DMS153 treated with DMSO at 0.1 percent for 48 hours (cell line): Measurements from ENCODE around the gene SPOCK2.

Experiments used
- DNase-seq: peaks from one replicate; lab custom pipeline; 2025; ENCODE audit not compliant: unreplicated experiment; lab: John Stamatoyannopoulos, UW

Gene SPOCK2

DNA sequence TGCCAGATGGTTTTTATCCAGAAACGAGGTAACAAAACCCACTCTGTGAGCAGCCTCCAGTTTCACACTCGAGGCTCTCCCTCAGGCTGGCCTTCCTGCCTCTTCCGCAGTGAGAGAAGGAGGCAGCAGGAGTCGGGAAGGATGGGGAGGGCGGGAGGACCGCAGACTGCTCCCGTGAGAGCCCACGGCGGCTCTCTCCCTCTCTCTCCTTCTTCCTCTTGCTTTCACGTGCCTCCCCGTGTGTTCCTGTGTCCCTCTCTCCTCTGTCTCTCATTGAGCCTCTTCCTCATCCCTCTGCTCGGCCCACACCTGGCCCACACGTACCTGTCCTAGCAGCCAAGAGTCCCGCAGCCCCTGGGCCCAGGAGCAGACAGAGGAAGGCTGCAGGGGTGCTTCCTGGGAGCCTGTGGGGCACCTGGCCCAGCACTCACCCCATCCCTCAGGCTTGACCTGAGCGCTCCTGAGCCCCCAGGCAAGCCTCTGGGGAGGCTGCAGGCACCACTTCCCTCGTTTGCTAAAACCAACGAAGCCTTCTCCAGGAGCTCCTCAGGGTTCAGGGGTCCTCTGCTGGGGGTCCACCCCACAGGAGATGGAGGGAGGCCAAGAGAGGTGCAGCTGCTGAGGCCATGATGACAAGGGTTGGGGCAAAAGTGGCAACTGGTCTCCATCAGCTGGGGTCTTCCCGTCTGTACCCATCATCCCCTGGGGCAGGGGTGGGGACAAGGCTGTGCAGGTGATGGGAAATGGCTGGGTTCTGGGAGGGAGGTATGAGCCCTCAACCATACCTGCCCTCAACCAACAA lies 13.6 kb downstream of the SPOCK2 start:
- DNase-seq: no peak

GRCh38 chr10:72073708-72074573 lies 14.4 kb downstream of the SPOCK2 start:
- no peak for DNase-seq

- no peak for DNase-seq
Observed at GRCh38 chr10:72072639-72073038, 15.7 kb downstream of the SPOCK2 start.

GRCh38 chr10:72072046-72072445 lies 16.3 kb downstream of the SPOCK2 start:
- DNase-seq: no peak

- no peak for DNase-seq
Observed at GRCh38 chr10:72069751-72070526, 18.4 kb downstream of the SPOCK2 start.

GRCh38 chr10:72068901-72069446 lies 19.4 kb downstream of the SPOCK2 start:
- DNase-seq: no peak

DNA sequence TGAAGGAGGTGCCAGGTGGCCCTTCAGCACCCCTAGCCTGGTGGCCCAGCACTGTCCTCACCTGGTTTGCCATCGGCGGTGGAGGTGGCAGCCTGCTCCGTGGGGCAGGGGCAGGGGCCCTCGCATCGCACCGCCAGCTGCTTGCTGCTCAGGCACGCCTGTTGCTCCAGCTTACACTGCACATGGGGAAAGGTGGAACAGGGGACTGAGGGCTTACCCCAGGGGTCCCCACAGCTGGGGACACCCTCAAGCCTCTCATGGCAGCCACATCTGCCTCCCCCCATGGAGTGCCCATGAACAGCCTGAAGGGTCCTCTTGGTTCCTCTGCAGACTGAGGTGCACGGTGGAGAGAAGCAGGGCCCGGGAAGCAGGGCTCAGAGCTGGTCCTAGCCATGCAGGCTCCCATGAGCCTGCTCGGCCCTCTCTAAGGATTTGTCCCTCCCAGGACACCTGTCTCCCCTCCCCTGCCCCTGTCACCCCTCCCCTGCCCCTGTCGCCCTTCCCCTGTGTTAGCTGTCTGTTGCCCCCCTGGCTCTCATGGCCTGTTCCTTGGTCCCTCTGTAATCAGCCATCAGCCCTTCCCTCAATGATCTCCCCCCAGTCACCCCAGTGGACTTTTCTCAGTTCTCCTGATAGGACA lies 20.1 kb downstream of the SPOCK2 start:
- no peak for DNase-seq

DNA sequence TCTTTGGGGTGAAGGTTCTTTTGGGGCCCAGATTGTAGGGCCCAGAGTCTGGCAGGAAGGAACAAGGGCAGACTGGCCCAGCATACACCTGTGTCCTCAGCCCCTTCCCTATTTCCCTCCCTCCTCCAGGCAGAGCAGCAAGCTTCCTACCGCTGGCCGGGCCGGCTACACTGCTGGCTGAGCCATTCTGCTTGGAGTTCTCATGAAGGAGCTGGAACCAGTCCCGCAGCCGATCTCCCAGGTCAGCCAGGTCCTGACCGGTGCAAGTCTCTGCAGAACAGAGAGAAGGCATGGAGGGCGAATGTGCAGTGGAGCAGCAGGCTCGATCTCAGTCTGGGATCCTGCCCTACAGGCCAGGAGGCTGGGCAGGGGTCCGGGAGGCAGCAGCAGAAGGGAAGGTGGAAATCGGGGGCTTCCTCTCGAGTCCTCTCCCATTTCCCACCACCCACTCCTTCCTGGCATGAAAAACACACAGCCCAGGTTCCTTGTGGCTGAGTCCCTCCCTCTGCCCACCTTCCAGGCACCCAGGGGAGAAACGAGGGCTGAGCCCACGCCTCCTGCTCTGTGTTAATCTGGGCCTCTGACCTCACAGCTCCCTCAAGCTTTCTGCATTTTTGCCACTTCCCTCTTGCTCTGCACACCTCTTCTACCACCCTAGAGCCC lies 20.8 kb downstream of the SPOCK2 start:
- DNase-seq: no peak

GRCh38 chr10:72066318-72067284 lies 21.8 kb downstream of the SPOCK2 start:
- DNase-seq: no peak

DNA sequence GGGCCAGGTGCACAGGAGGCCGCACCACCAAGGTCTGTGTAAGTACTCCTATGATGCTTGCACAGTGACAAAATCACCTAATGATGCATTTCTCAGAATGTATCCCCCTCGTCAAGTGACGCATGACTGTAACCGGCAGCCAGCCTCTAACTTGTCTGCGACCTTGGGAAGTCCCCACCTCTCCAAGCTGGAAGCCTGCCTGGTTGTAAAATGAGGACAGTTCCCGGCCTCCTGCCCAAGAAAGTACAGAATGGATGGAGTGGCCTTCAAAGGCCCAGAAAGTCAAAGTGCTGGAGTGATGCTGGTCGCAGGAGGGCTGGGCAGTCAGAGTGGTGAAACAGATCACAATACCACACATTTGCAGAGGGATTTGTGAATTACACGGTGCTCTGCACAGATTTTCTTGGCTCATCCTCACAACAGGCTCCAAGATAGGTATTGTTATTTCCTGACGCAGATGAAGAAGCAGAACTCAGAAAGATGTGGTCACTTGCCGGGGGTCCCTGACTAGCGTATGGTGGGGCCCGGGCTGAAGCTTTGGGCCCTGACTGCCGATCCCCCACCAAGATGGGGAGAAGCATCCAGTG lies 22.8 kb downstream of the SPOCK2 start:
- DNase-seq: no peak

DNA sequence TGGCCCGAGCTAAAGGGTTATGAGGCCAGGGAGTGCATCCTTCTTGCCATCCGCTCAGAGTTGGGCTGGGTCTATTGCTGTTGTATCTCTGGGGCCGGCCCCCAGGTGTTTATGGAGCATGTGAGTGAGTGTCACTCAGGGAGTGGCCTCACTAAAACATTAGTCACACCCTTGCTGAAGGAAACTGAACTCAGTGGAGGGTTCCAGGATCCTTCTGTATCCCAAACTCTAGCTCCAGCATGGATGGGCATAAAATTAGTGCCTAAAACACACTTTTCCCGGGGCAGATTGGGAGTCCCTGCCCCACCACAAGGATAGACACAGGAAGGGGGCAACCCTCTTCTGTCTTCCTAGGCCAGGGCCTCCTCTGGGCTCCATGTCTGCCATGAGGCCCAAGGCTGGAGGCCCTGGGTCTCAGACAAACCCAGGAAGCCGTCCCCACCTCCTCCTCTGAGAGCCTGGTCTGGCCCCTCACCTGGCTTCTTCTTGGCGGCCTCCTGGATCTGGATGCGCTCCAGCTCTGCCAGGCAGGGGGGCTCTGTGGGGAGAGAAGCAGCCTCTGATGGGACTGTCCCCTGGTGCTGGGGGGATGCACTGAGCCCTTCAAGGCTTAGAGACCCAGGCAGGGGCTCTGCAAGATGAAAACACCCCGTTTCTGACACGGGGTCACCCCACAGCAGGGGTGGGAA lies 24.5 kb downstream of the SPOCK2 start:
- no peak for DNase-seq

GRCh38 chr10:72062832-72063702 lies 25.3 kb downstream of the SPOCK2 start:
- DNase-seq: no peak

GRCh38 chr10:72062382-72062781 lies 26.0 kb downstream of the SPOCK2 start:
- DNase-seq: no peak

- DNase-seq: no peak
Observed at GRCh38 chr10:72061930-72062329, 26.4 kb downstream of the SPOCK2 start.

GRCh38 chr10:72061491-72061890 lies 26.9 kb downstream of the SPOCK2 start:
- DNase-seq: no peak

DNA sequence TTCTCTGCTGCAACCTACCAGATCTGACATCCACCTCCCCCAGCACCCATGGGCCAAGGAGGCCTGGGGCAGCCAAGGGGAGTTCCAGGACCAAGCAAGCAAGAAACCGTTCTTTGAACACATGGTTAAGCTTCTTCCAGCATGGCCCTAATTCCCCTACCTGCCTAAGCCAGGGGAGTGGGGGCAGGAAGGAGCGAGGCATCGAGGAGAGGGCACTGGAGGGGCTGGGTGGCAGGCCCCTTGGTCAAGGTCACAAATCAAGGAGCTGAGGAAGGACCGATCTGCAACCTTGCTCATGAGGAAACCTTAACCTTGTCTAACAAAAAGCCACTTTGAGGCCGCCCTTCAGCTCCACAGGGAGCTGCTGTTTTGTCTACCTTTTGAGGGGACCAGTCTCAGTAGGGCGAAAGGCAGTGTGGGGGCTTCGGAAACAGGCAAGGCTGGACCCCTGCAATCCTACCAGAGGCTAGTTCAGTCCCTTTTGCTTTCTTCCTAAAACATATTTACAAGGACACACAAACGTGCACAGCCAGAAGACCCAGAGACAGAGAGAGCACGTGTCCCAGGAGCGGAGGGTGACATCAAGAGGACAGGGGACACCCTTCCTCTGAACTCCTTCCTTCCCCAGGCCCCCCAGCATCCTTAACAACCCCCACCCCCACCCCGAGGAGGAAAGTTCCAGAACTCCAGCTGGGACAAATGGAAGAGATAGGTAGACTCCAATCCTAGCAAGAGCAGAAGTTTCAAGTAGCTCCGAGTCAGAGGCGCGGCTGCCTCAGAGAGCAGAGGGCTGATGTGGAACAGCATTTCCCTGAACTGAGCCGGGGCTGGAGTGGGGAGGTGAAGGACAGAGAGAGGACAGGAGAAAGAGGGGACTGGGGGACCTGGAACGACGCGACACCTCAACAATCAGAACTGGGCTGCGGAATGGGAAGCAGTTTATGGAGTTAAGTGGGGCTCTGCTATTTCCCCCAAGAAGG lies 28.2 kb downstream of the SPOCK2 start:
- no peak for DNase-seq
